Neural cell (in vitro differentiated cells): Measurements from ENCODE around the gene LAMA5. TPM values are rescaled to one million over a fixed set of nuclear protein-coding genes. Genes with fewer than 3 reads are reported as not detected.

Source experiments
- H2AFZ ChIP-seq: fragments of 200-600, 300-800 bp; sonication (generic), shearing (Covaris generic); 2 replicates; pipeline ENCODE4 v1.6.0; 2014; ENCODE audit warnings: low read depth, mild to moderate bottlenecking, antibody characterized with exemption, low read length, moderate library complexity
- H3F3A ChIP-seq: fragments of 200-600 bp; shearing (Covaris generic); 2 replicates; pipeline ENCODE4 v1.6.1; 2016; ENCODE audit warnings: mild to moderate bottlenecking, moderate library complexity, mixed read lengths, antibody characterized with exemption, low read length; ENCODE audit not compliant: insufficient read depth, poor library complexity, severe bottlenecking
- H3K27ac ChIP-seq: fragments of 200-600, 300-800 bp; sonication (generic), shearing (Covaris generic); 2 replicates; pipeline ENCODE4 v1.5.1; 2014; ENCODE audit warnings: mild to moderate bottlenecking, low read length, moderate library complexity
- H3K27me3 ChIP-seq: fragments of 300-800, 200-600 bp; sonication (generic), shearing (Covaris generic); 2 replicates; pipeline ENCODE4 v1.6.0; 2014; ENCODE audit warnings: mild to moderate bottlenecking, low read depth, low read length, moderate library complexity; ENCODE audit not compliant: insufficient read depth
- H3K36me3 ChIP-seq: fragments of 300-800, 200-600 bp; sonication (generic), shearing (Covaris generic); 2 replicates; pipeline ENCODE4 v1.5.1; 2014; ENCODE audit warnings: mild to moderate bottlenecking, antibody characterized with exemption, low read length, moderate library complexity; ENCODE audit not compliant: insufficient read depth
- H3K4me2 ChIP-seq: fragments of 300-800, 200-600 bp; sonication (generic), shearing (Covaris generic); 2 replicates; pipeline ENCODE4 v1.6.0; 2014; ENCODE audit warnings: mild to moderate bottlenecking, low read length
- H3K4me3 ChIP-seq: fragments of 300-800, 200-600 bp; sonication (generic), shearing (Covaris generic); 2 replicates; pipeline ENCODE4 v1.5.1; 2014; ENCODE audit warnings: mild to moderate bottlenecking, low read length, moderate library complexity
- H3K79me2 ChIP-seq: fragments of 200-600 bp; shearing (Covaris generic); replicated peaks from 2 replicates; pipeline ENCODE4 v1.6.0; 2014; ENCODE audit warnings: mild to moderate bottlenecking, low read length, moderate library complexity; ENCODE audit not compliant: insufficient read depth
- H3K9ac ChIP-seq: fragments of 300-800, 200-600 bp; sonication (generic), shearing (Covaris generic); 2 replicates; pipeline ENCODE4 v1.6.1; 2016; ENCODE audit warnings: mild to moderate bottlenecking, low read length, mixed read lengths
- H3K9me2 ChIP-seq: fragments of 200-600 bp; shearing (Covaris generic); 2 replicates; pipeline ENCODE4 v1.6.1; 2016; ENCODE audit warnings: mild to moderate bottlenecking, low read length, mixed read lengths; ENCODE audit not compliant: insufficient read depth
- H3K9me3 ChIP-seq: fragments of 200-600, 300-800 bp; sonication (generic), shearing (Covaris generic); 2 replicates; pipeline ENCODE4 v1.6.1; 2016; ENCODE audit warnings: mild to moderate bottlenecking, mixed run types, low read length, moderate library complexity, mixed read lengths
- H4K20me1 ChIP-seq: fragments of 200-600 bp; shearing (Covaris generic); 2 replicates; pipeline ENCODE4 v1.6.1; 2016; ENCODE audit warnings: mild to moderate bottlenecking, mixed run types; ENCODE audit not compliant: insufficient read depth
- CTCF ChIP-seq: fragments of 450-650 bp; IDR thresholded peaks from 2 replicates; pipeline ENCODE4 v1.5.1; 2014; ENCODE audit warnings: antibody characterized with exemption, mild to moderate bottlenecking, moderate library complexity; ENCODE audit not compliant: poor library complexity, severe bottlenecking
- EP300 ChIP-seq: fragments of 450-650 bp; conservative IDR thresholded peaks from 2 replicates; pipeline ENCODE4 v1.6.1; 2014; ENCODE audit warnings: antibody characterized with exemption, mild to moderate bottlenecking, moderate library complexity; ENCODE audit not compliant: poor library complexity, severe bottlenecking
- EZH2 ChIP-seq: fragments of 200-600, 300-800 bp; shearing (Covaris generic), sonication (generic); IDR thresholded peaks from 2 replicates; pipeline ENCODE4 v1.6.1; 2014; ENCODE audit warnings: antibody characterized with exemption, low read length, borderline replicate concordance, mild to moderate bottlenecking; ENCODE audit not compliant: insufficient read depth, poor library complexity, severe bottlenecking
- MXI1 ChIP-seq: fragments of 450-650 bp; conservative IDR thresholded peaks from 2 replicates; pipeline ENCODE4 v1.6.1; 2014; ENCODE audit warnings: antibody characterized with exemption, mild to moderate bottlenecking; ENCODE audit not compliant: poor library complexity, severe bottlenecking
- POLR2AphosphoS5 ChIP-seq: IDR thresholded peaks from 2 replicates; pipeline ENCODE4 v1.6.1; 2012
- RAD21 ChIP-seq: fragments of 450-650 bp; conservative IDR thresholded peaks from 2 replicates; pipeline ENCODE4 v1.6.1; 2014; ENCODE audit warnings: antibody characterized with exemption, mild to moderate bottlenecking, moderate library complexity
- SMC3 ChIP-seq: fragments of 450-650 bp; conservative IDR thresholded peaks from 2 replicates; pipeline ENCODE4 v1.6.1; 2014; ENCODE audit warnings: antibody characterized with exemption, mild to moderate bottlenecking, moderate library complexity; ENCODE audit not compliant: poor library complexity
- TAF1 ChIP-seq: IDR thresholded peaks from 2 replicates; pipeline ENCODE4 v1.6.1; 2012; ENCODE audit warnings: low read depth
- polyA plus RNA-seq: library from polyadenylated mRNA; depleted of rRNA; stranded (reverse); fragments of >200 nt; gene quantifications from 2 replicates; pipeline ENCODE4 v1.2.3, GENCODE V29; 2014
- TF ChIP-seq, protein P1 (sequence below): IDR thresholded peaks from 2 replicates; pipeline ENCODE4 v1.6.1; 2012; ENCODE audit warnings: borderline replicate concordance

The LAMA5 gene
- polyA plus RNA-seq, 1 donor from 2014 or later: 27.2 TPM

GRCh38 chr20:62302341-62303061 is 64.6 kb downstream of the LAMA5 start, which contains the start of gene ADRM1:
Gene ADRM1, plus strand, starts transcription at chr20:62302997. Its CDS starts 572 bp downstream, at chr20:62303569.
- no peaks in the 10 kb centered on the region for H3K36me3 ChIP-seq
- H3K27ac ChIP-seq: peak within 1 kb of the TSS; percentile 72

GRCh38 chr20:62301773-62302340 is 65.3 kb downstream of the LAMA5 start:
- Histone ChIP-seq H2AFZ (peak overlapping the region; percentile 69), H3K4me3 (peak overlapping the region; percentile 93), H3K4me2 (no peak overlapping the region), H3K9ac (peak overlapping the region; percentile 80), H3K9me3 (no peaks in the 10 kb centered on the region), H3K36me3 (no peaks in the 10 kb centered on the region), H3K79me2 (peaks cover 14% of the 10 kb centered on the region), H3K27ac (peak overlapping the region; percentile 72), H4K20me1 (peaks cover 9% of the 10 kb centered on the region), H3F3A (no peaks in the 10 kb centered on the region), H3K27me3 (no peaks in the 10 kb centered on the region), H3K9me2 (no peaks in the 10 kb centered on the region)
- TF ChIP-seq EZH2 (no peak), MXI1 (no peak), TAF1 (no peak), SMC3 (peak; percentile 68), EP300 (no peak), RAD21 (peak; percentile 60), POLR2AphosphoS5 (peak; percentile 23)
- TF ChIP-seq, protein P1, sequence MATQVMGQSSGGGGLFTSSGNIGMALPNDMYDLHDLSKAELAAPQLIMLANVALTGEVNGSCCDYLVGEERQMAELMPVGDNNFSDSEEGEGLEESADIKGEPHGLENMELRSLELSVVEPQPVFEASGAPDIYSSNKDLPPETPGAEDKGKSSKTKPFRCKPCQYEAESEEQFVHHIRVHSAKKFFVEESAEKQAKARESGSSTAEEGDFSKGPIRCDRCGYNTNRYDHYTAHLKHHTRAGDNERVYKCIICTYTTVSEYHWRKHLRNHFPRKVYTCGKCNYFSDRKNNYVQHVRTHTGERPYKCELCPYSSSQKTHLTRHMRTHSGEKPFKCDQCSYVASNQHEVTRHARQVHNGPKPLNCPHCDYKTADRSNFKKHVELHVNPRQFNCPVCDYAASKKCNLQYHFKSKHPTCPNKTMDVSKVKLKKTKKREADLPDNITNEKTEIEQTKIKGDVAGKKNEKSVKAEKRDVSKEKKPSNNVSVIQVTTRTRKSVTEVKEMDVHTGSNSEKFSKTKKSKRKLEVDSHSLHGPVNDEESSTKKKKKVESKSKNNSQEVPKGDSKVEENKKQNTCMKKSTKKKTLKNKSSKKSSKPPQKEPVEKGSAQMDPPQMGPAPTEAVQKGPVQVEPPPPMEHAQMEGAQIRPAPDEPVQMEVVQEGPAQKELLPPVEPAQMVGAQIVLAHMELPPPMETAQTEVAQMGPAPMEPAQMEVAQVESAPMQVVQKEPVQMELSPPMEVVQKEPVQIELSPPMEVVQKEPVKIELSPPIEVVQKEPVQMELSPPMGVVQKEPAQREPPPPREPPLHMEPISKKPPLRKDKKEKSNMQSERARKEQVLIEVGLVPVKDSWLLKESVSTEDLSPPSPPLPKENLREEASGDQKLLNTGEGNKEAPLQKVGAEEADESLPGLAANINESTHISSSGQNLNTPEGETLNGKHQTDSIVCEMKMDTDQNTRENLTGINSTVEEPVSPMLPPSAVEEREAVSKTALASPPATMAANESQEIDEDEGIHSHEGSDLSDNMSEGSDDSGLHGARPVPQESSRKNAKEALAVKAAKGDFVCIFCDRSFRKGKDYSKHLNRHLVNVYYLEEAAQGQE: no peak

More at GRCh38 chr20:62302341-62303061, 64.6 kb downstream of the LAMA5 start, which contains the start of gene ADRM1:
- Histone ChIP-seq H3K9me3 (no peaks in the 10 kb centered on the region), H3K4me3 (peak within 1 kb of the TSS; percentile 93), H3K27me3 (no peaks in the 10 kb centered on the region), H4K20me1 (peaks cover 9% of the 10 kb centered on the region), H2AFZ (peak within 1 kb of the TSS; percentile 69), H3F3A (no peaks in the 10 kb centered on the region), H3K4me2 (peak within 1 kb of the TSS; percentile 82), H3K79me2 (peaks cover 14% of the 10 kb centered on the region), H3K9ac (peak within 1 kb of the TSS; percentile 80), H3K9me2 (no peaks in the 10 kb centered on the region)
- TF ChIP-seq MXI1 (peak; percentile 75), POLR2AphosphoS5 (peak; percentile 76), SMC3 (peak; percentile 67), EZH2 (no peak), TAF1 (no peak), RAD21 (peak; percentile 71), CTCF (peak; percentile 99), EP300 (peak; percentile 69)
- TF ChIP-seq, protein P1: no peak
